A549 (cell line): ENCODE results near the gene USP46. TPM values are rescaled to one million over a fixed set of nuclear protein-coding genes. Genes with fewer than 3 reads are reported as not detected.

Experiments
- ATAC-seq, 2 experiments: fragments of 200-7000 bp in 1 of 2; fragments of >200 bp in 1 of 2; cut with Nextera tagmentation in 1 of 2; cut with Tn5 transposase in 1 of 2; 3 replicates each; pipeline versions ENCODE4 v1.8.0 to v1.9.1; 2018 to 2020; ENCODE audit warnings: mild to moderate bottlenecking in 1 of 2, moderate library complexity in 1 of 2
- CTCF ChIA-PET: fragments of 300-600 bp; sonication (Branson Sonifier 250); formaldehyde crosslinking; extraction: SDS; loops from one replicate; lab custom pipeline; 2021; ENCODE audit warnings: antibody characterized with exemption, inconsistent platforms; lab: Yijun Ruan, JAX
- POLR2A ChIA-PET: fragments of 350-600 bp; formaldehyde crosslinking; extraction: SDS; loops from one replicate; lab custom pipeline; 2021; ENCODE audit warnings: antibody characterized with exemption, inconsistent platforms; lab: Yijun Ruan, JAX
- DNase-seq, 2 experiments: peaks; one replicate each; pipeline versions ENCODE4 v3.0.0 to v3.0.0-alpha.2; 2011 to 2016; ENCODE audit warnings: low read depth in 1 of 2, low spot score in 1 of 2
- FAIRE-seq: peaks from 2 replicates; lab custom pipeline; 2011; peaks lifted over from hg19 to GRCh38; lab: Jason Lieb, UNC
- H3K27ac ChIP-seq, 2 experiments: fragments of >200 bp; sonication (Bioruptor Twin); formaldehyde crosslinking; 3 replicates each; pipeline ENCODE4 v1.5.1; 2016 to 2017
- H3K4me1 ChIP-seq: fragments of >200 bp; sonication (Bioruptor Twin); formaldehyde crosslinking; 3 replicates; pipeline ENCODE4 v1.6.1; 2016
- H3K4me2 ChIP-seq: fragments of >200 bp; sonication (Bioruptor Twin); formaldehyde crosslinking; 3 replicates; pipeline ENCODE4 v1.6.1; 2016
- H3K4me3 ChIP-seq: fragments of >200 bp; sonication (Bioruptor Twin); formaldehyde crosslinking; 3 replicates; pipeline ENCODE4 v1.5.1; 2016
- H3K9me3 ChIP-seq: fragments of >200 bp; sonication (Bioruptor Twin); formaldehyde crosslinking; 3 replicates; pipeline ENCODE4 v1.6.1; 2016
- ATOH8 ChIP-seq: fragments of 250-450 bp; sonication (Bioruptor Pico); IDR thresholded peaks from 2 replicates; pipeline ENCODE4 v1.5.0; 2020; ENCODE audit warnings: low read depth, mild to moderate bottlenecking, moderate library complexity
- BCL3 ChIP-seq: fragments of >200 bp; sonication (Bioruptor Twin); formaldehyde crosslinking; IDR thresholded peaks from 3 replicates; pipeline ENCODE4 v1.6.1; 2016
- CHD2 ChIP-seq: fragments of 150-350 bp; IDR thresholded peaks from 2 replicates; pipeline ENCODE4 v1.6.1; 2014; ENCODE audit warnings: low read length; ENCODE audit not compliant: partially characterized antibody
- CTCF ChIP-seq: fragments of >200 bp; sonication (Bioruptor Twin); formaldehyde crosslinking; IDR thresholded peaks from 3 replicates; pipeline ENCODE4 v1.5.1; 2016
- EHF ChIP-seq: fragments of 250-450 bp; sonication (Bioruptor Pico); IDR thresholded peaks from 2 replicates; pipeline ENCODE4 v1.5.0; 2020; ENCODE audit warnings: mild to moderate bottlenecking
- EHMT2 ChIP-seq: fragments of 200-600 bp; sonication (generic); IDR thresholded peaks from 2 replicates; pipeline ENCODE4 v1.6.1; 2016; ENCODE audit warnings: antibody characterized with exemption, low read depth, mild to moderate bottlenecking, moderate library complexity
- EP300 ChIP-seq, 2 experiments: fragments of >200 bp; sonication (Bioruptor Twin); formaldehyde crosslinking; IDR thresholded peaks; 2 replicates in 1 of 2; 3 replicates in 1 of 2; pipeline ENCODE4 v1.6.1; 2016 to 2017
- ESRRA ChIP-seq: fragments of 150-350 bp; IDR thresholded peaks from 2 replicates; pipeline ENCODE4 v1.6.1; 2014; ENCODE audit warnings: mild to moderate bottlenecking, low read length, borderline replicate concordance
- FOXS1 ChIP-seq: fragments of 250-450 bp; sonication (Bioruptor Pico); IDR thresholded peaks from 2 replicates; pipeline ENCODE4 v1.5.0; 2020; ENCODE audit warnings: mild to moderate bottlenecking, moderate library complexity
- GATA3 ChIP-seq: IDR thresholded peaks from 2 replicates; pipeline ENCODE4 v1.6.1; 2012; ENCODE audit warnings: borderline replicate concordance
- HEYL ChIP-seq: fragments of 250-450 bp; sonication (Bioruptor Pico); IDR thresholded peaks from 2 replicates; pipeline ENCODE4 v1.8.0; 2021; ENCODE audit warnings: mild to moderate bottlenecking, moderate library complexity
- JUN ChIP-seq, 2 experiments: fragments of >200 bp; sonication (Bioruptor Twin); formaldehyde crosslinking; IDR thresholded peaks; 2 replicates in 1 of 2; 3 replicates in 1 of 2; pipeline ENCODE4 v1.6.1; 2016 to 2017
- KDM1A ChIP-seq: fragments of 200-600 bp; sonication (generic); IDR thresholded peaks from 2 replicates; pipeline ENCODE4 v1.6.1; 2016; ENCODE audit warnings: low read depth, mild to moderate bottlenecking
- MAX ChIP-seq: IDR thresholded peaks from 2 replicates; pipeline ENCODE4 v1.6.1; 2012
- NR3C1 ChIP-seq: fragments of >200 bp; sonication (Bioruptor Twin); formaldehyde crosslinking; IDR thresholded peaks from 3 replicates; pipeline ENCODE4 v1.6.1; 2017
- POLR2AphosphoS2 ChIP-seq: conservative IDR thresholded peaks from 2 replicates; pipeline ENCODE4 v1.6.1; 2012; ENCODE audit warnings: low read length, improper control_type of control experiment, inconsistent platforms
- RARB ChIP-seq: fragments of 250-450 bp; sonication (Bioruptor Pico); IDR thresholded peaks from 2 replicates; pipeline ENCODE4 v1.8.0; 2021; ENCODE audit warnings: mild to moderate bottlenecking, moderate library complexity
- RCOR1 ChIP-seq: fragments of 150-350 bp; IDR thresholded peaks from 2 replicates; pipeline ENCODE4 v1.6.1; 2014; ENCODE audit warnings: antibody characterized with exemption, low read length, low read depth
- RNF2 ChIP-seq: fragments of 200-600 bp; sonication (generic); IDR thresholded peaks from 2 replicates; pipeline ENCODE4 v1.6.1; 2016; ENCODE audit warnings: low read depth, mild to moderate bottlenecking, antibody characterized with exemption, moderate library complexity, borderline replicate concordance
- SREBF2 ChIP-seq: fragments of 450-650 bp; IDR thresholded peaks from 2 replicates; pipeline ENCODE4 v1.6.1; 2014; ENCODE audit warnings: mild to moderate bottlenecking, moderate library complexity
- TP53 ChIP-seq: fragments of 250-450 bp; sonication (Bioruptor Pico); IDR thresholded peaks from 2 replicates; pipeline ENCODE4 v1.5.0; 2021; ENCODE audit warnings: mild to moderate bottlenecking, moderate library complexity
- USF2 ChIP-seq: fragments of 450-650 bp; IDR thresholded peaks from 2 replicates; pipeline ENCODE4 v1.6.1; 2014; ENCODE audit warnings: antibody characterized with exemption
- ZFP36 ChIP-seq: fragments of 450-650 bp; IDR thresholded peaks from 2 replicates; pipeline ENCODE4 v1.6.1; 2014; ENCODE audit warnings: borderline replicate concordance; ENCODE audit not compliant: partially characterized antibody
- WGBS: methylation state at CpG from one replicate; pipeline ENCODE4 v1.1.6; 2017; ENCODE audit errors: missing lambda C conversion rate; 5-methylcytosine and 5-hydroxymethylcytosine counted together
- polyA plus RNA-seq, 4 experiments: library from polyadenylated mRNA; depleted of rRNA in 3 of 4; stranded (reverse); fragments of >200 nt; fragmentation: RNase III in 1 of 4; extraction: RNeasy Plus Mini Kit Qiagen cat#74134 plus additional on column Dnase treatment in 1 of 4; gene quantifications; 2 replicates in 3 of 4; 3 replicates in 1 of 4; pipeline ENCODE4 v1.2.3, GENCODE V29; 2011 to 2017

The USP46 gene
- polyA plus RNA-seq, 2 of the 4 experiments (the other 2 are of a cell fraction), result 5.6 to 15.9 TPM

GRCh38 chr4:52576326-52576725 lies 82.8 kb downstream of the USP46 start:
- no peak overlapping the region for H3K27ac ChIP-seq
- CTCF ChIA-PET, result no interaction called here
- H3K4me2 ChIP-seq, result no peak overlapping the region
- H3K4me3 ChIP-seq, result no peak overlapping the region
- no peak for DNase-seq
- no peak for FAIRE-seq
- TF ChIP-seq RNF2 (no peak), MAX (no peak), EHF (CRISPR knock-in tag) (no peak), ZFP36 (no peak), KDM1A (no peak), TP53 (no peak), SREBF2 (no peak)
- H3K9me3 ChIP-seq, result no peaks in the 10 kb centered on the region
- no peak for ATAC-seq
- POLR2A ChIA-PET, result no interaction called here
- 0 out of 3 replicates have a peak, but pooled peaks cover 7% of the 10 kb centered on the region for H3K4me1 ChIP-seq
- 77% methylated on average over 7 of the region's 7 CpGs for WGBS

GRCh38 chr4:52575406-52575805 lies 83.7 kb downstream of the USP46 start:
- ChIA-PET POLR2A (no interaction called here), CTCF (no interaction called here)
- TF ChIP-seq ESRRA (no peak), EHF (CRISPR knock-in tag) (no peak), CHD2 (no peak), NR3C1 (no peak), EP300 (IDR thresholded peaks at IDR 0.05) (no peak), ATOH8 (CRISPR knock-in tag) (no peak), BCL3 (no peak), HEYL (CRISPR knock-in tag) (no peak), FOXS1 (CRISPR knock-in tag) (no peak), MAX (no peak), RCOR1 (no peak), USF2 (no peak), EHMT2 (no peak), CTCF (no peak), GATA3 (no peak), JUN (IDR thresholded peaks at IDR 0.05) (no peak), POLR2AphosphoS2 (no peak), RARB (CRISPR knock-in tag) (no peak)
- H3K27ac ChIP-seq, result no peak overlapping the region
- DNase-seq (no peak), FAIRE-seq (no peak), ATAC-seq (no peak)
- WGBS, result 13% methylated on average over 1 of the region's 1 CpG
- no peaks in the 10 kb centered on the region for H3K9me3 ChIP-seq
- H3K4me2 ChIP-seq, result no peak overlapping the region
- H3K4me3 ChIP-seq, result no peak overlapping the region
- H3K4me1 ChIP-seq, result 0 out of 3 replicates have a peak, but pooled peaks cover 7% of the 10 kb centered on the region
